ENCODE measurements around the gene PDE8A. TPM values are rescaled to one million over a fixed set of nuclear protein-coding genes. Genes with fewer than 3 reads are reported as not detected.

Gene PDE8A
- total RNA-seq, 1 donor from 2014 or later, result 49.6 TPM

DNA sequence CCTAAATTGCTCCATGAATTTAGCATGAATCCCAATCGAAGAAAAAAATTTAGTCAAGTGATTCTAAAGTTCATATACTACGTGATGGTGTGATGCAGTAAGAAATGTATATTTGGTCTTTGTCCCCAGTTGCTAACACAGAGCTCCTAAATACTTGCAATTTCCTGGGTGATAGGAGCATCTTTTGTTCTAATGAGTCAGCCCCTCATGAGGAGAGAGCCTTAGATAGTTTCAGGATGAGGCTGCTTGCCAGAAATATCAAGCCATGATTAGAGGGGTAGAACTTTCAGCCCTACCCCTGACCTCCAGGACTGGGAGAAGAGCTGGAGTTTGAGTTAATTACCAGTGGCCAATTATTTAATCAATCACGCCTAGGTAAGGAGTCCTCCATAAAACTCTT lies 170.2 kb downstream of the PDE8A start:
- Histone ChIP-seq H3K4me1 (ENCODE audit: control insufficient read depth in 3 of 3, insufficient read depth in 3 of 3, low read length in 3 of 3) (peaks cover 0 to 2% (median 0%) of the 10 kb centered on the region in 3 donors), H3K36me3 (ENCODE audit: control insufficient read depth in 3 of 3, insufficient read depth in 3 of 3, low read length in 3 of 3) (no peaks in the 10 kb centered on the region), H3K9ac (ENCODE audit: low read depth in 1 of 3, low read length in 3 of 3) (no peak overlapping the region), H3K9me3 (ENCODE audit: control insufficient read depth in 3 of 3, low read length in 3 of 3) (no peaks in the 10 kb centered on the region), H3K4me3 (ENCODE audit: low read length in 3 of 3) (no peak overlapping the region), H3K27ac (ENCODE audit: low read depth, low read length) (no peak overlapping the region), H3K27me3 (ENCODE audit: control insufficient read depth in 3 of 3, insufficient read depth in 3 of 3, low read length in 3 of 3) (no peaks in the 10 kb centered on the region)

DNA sequence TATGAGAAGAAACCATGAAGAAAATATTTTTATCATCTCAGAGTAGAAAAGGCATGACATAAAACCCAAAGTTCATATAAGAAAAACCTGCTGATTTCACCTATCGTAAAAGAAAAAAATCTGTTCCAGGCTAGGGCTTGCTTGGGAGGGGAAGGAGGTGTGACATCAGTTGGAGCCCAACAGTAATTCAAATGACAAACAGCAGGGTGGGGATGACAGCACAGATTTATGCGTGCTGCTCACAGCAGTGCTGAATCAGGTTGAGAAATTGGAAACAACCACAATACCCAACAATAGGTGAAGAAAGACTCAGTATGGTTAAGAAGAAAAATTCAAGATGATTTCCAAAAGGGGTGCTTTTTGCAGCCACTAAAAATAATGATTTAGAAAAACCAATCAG lies 172.4 kb downstream of the PDE8A start:
- Histone ChIP-seq H3K4me3 (ENCODE audit: low read length in 3 of 3) (no peak overlapping the region), H3K9ac (ENCODE audit: low read depth in 1 of 3, low read length in 3 of 3) (no peak overlapping the region), H3K9me3 (ENCODE audit: control insufficient read depth in 3 of 3, low read length in 3 of 3) (no peaks in the 10 kb centered on the region), H3K36me3 (ENCODE audit: control insufficient read depth in 3 of 3, insufficient read depth in 3 of 3, low read length in 3 of 3) (no peaks in the 10 kb centered on the region), H3K4me1 (ENCODE audit: control insufficient read depth in 3 of 3, insufficient read depth in 3 of 3, low read length in 3 of 3) (peaks cover 0 to 2% (median 0%) of the 10 kb centered on the region in 3 donors), H3K27ac (ENCODE audit: low read depth, low read length) (no peak overlapping the region), H3K27me3 (ENCODE audit: control insufficient read depth in 3 of 3, insufficient read depth in 3 of 3, low read length in 3 of 3) (no peaks in the 10 kb centered on the region)

DNA sequence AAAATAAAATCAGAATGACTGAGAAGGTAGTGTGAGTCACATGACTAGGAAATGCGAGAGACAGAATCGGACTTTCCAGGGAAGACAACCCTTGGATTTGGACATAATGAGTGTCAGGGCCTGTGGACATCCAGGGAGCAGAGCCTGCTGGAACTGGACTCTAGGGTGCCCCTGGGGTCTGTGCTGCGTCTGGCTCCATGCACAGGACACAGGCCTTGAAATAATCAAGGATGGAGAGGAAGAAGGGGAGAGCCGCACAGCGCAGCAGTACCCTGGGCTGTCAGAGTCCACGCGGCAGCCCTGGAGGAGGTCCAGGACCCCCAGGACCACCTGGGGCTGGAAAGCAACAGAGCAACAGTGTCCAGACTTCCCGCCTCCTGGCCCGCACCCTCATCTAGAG lies 173.7 kb downstream of the PDE8A start:
- Histone ChIP-seq H3K27me3 (ENCODE audit: control insufficient read depth in 3 of 3, insufficient read depth in 3 of 3, low read length in 3 of 3) (no peaks in the 10 kb centered on the region), H3K4me3 (ENCODE audit: low read length in 3 of 3) (no peak overlapping the region), H3K36me3 (ENCODE audit: control insufficient read depth in 3 of 3, insufficient read depth in 3 of 3, low read length in 3 of 3) (no peaks in the 10 kb centered on the region), H3K27ac (ENCODE audit: low read depth, low read length) (no peak overlapping the region), H3K9ac (ENCODE audit: low read depth in 1 of 3, low read length in 3 of 3) (no peak overlapping the region), H3K9me3 (ENCODE audit: control insufficient read depth in 3 of 3, low read length in 3 of 3) (no peaks in the 10 kb centered on the region), H3K4me1 (ENCODE audit: control insufficient read depth in 3 of 3, insufficient read depth in 3 of 3, low read length in 3 of 3) (peaks cover 0 to 2% (median 0%) of the 10 kb centered on the region in 3 donors)

DNA sequence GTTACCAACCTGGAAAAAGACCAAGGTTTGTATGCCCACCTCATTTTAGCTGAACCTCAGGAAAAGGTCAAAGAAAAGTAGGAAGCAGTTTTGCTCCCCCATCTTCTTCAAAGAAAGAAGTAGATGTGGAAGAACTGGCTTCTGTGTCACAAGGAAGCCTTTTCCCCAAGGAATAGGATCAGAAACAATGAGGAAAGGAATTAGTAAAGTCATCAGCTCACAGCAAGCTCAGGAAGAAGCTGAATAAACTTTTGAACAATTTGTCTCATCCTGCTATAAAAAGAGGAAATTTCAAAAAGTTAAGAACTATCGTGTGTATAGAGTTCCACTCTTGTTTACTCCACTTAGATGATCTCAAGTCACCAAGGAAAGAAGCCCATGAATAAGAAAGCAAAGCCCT lies 174.2 kb downstream of the PDE8A start:
- Histone ChIP-seq H3K9me3 (ENCODE audit: control insufficient read depth in 3 of 3, low read length in 3 of 3) (no peaks in the 10 kb centered on the region), H3K27ac (ENCODE audit: low read depth, low read length) (no peak overlapping the region), H3K4me3 (ENCODE audit: low read length in 3 of 3) (no peak overlapping the region)

DNA sequence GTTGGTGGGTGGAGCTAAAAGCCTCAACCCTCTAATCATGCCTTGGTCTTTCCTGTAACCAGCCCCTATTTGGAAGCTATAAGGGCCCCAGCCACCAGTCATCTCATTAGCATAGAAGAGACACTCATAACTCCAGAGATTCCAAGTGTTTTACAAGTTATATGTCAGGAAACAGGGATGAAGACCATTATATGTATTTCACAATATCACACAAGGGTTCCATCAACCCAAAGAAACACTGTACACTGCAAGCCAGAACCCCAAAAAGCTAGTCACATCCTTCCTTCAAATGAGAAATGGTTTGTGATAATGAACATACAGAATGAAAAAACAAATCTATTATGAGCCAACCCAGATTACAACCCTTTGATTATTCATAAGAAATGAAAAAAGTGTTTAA lies 175.7 kb downstream of the PDE8A start:
- no peak overlapping the region for H3K4me3 ChIP-seq (ENCODE audit: low read length in 3 of 3)
- H3K36me3 ChIP-seq (ENCODE audit: control insufficient read depth in 3 of 3, insufficient read depth in 3 of 3, low read length in 3 of 3), result no peaks in the 10 kb centered on the region
- no peaks in the 10 kb centered on the region for H3K9me3 ChIP-seq (ENCODE audit: control insufficient read depth in 3 of 3, low read length in 3 of 3)
- H3K27me3 ChIP-seq (ENCODE audit: control insufficient read depth in 3 of 3, insufficient read depth in 3 of 3, low read length in 3 of 3), result no peaks in the 10 kb centered on the region
- no peak overlapping the region for H3K27ac ChIP-seq (ENCODE audit: low read depth, low read length)
- no peak overlapping the region for H3K9ac ChIP-seq (ENCODE audit: low read depth in 1 of 3, low read length in 3 of 3)
- H3K4me1 ChIP-seq (ENCODE audit: control insufficient read depth in 3 of 3, insufficient read depth in 3 of 3, low read length in 3 of 3), result peaks cover 0 to 2% (median 0%) of the 10 kb centered on the region in 3 donors

More for the DNA sequence above, 174.2 kb downstream of the PDE8A start:
- Histone ChIP-seq H3K27me3 (ENCODE audit: control insufficient read depth in 3 of 3, insufficient read depth in 3 of 3, low read length in 3 of 3) (no peaks in the 10 kb centered on the region), H3K9ac (ENCODE audit: low read depth in 1 of 3, low read length in 3 of 3) (no peak overlapping the region), H3K4me1 (ENCODE audit: control insufficient read depth in 3 of 3, insufficient read depth in 3 of 3, low read length in 3 of 3) (peaks cover 0 to 2% (median 0%) of the 10 kb centered on the region in 3 donors), H3K36me3 (ENCODE audit: control insufficient read depth in 3 of 3, insufficient read depth in 3 of 3, low read length in 3 of 3) (no peaks in the 10 kb centered on the region)

DNA sequence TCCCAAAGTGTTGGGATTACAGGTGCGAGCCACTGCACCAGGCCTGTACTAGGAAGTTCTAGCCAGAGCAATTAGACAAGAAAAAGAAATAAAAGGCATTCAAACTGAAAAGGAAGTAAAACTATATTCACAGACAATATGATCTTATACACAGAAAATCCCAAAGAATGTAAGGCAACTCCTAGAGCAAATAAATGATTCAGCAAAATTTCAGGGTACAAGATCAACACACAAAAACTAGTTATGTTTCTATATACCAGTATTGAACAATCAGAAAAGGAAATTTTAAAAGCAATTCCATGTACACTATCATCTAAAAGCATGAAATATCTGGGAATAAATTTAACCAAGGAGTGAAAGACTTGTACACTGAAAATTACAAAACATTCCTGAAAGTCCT lies 180.6 kb downstream of the PDE8A start:
- Histone ChIP-seq H3K9ac (ENCODE audit: low read depth in 1 of 3, low read length in 3 of 3) (no peak overlapping the region), H3K4me1 (ENCODE audit: control insufficient read depth in 3 of 3, insufficient read depth in 3 of 3, low read length in 3 of 3) (no peaks in the 10 kb centered on the region), H3K4me3 (ENCODE audit: low read length in 3 of 3) (no peak overlapping the region), H3K9me3 (ENCODE audit: control insufficient read depth in 3 of 3, low read length in 3 of 3) (peaks cover 0 to 2% (median 0%) of the 10 kb centered on the region in 3 donors), H3K27me3 (ENCODE audit: control insufficient read depth in 3 of 3, insufficient read depth in 3 of 3, low read length in 3 of 3) (no peaks in the 10 kb centered on the region), H3K36me3 (ENCODE audit: control insufficient read depth in 3 of 3, insufficient read depth in 3 of 3, low read length in 3 of 3) (no peaks in the 10 kb centered on the region), H3K27ac (ENCODE audit: low read depth, low read length) (no peak overlapping the region)

DNA sequence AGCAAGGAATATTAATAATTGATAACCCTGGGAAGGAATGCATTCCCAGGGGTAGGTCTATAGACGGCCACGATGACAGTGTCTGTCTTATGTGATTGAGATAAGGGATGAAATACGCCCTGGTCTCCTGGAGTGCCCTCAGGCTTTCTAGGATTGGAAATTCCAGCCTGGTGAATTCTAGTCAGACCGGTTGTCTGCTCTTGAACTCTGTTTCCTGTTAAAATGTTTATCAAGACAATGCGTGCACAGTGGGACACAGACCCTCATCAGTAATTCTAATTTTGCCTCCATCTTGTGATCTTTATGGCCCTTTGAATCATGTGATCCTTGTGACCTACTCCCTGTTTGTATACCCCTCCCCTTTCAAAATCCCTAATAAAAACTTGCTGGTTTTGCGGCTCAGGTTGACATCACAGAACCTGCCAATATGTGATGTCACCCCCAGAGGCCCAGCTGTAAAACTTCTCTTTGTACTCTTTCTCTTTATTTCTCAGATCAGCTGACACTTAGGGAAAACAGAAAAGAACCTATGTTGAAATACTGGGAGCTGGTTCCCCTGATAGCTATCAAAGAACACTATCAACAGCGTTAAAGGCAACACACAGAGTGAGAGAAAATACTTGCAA lies 183.3 kb downstream of the PDE8A start:
- Histone ChIP-seq H3K27me3 (ENCODE audit: control insufficient read depth in 3 of 3, insufficient read depth in 3 of 3, low read length in 3 of 3) (peaks cover 0 to 5% (median 0%) of the 10 kb centered on the region in 3 donors), H3K9ac (ENCODE audit: low read depth in 1 of 3, low read length in 3 of 3) (no peak overlapping the region), H3K4me1 (ENCODE audit: control insufficient read depth in 3 of 3, insufficient read depth in 3 of 3, low read length in 3 of 3) (no peaks in the 10 kb centered on the region), H3K27ac (ENCODE audit: low read depth, low read length) (no peak overlapping the region), H3K36me3 (ENCODE audit: control insufficient read depth in 3 of 3, insufficient read depth in 3 of 3, low read length in 3 of 3) (no peaks in the 10 kb centered on the region), H3K9me3 (ENCODE audit: control insufficient read depth in 3 of 3, low read length in 3 of 3) (peaks cover 0 to 2% (median 0%) of the 10 kb centered on the region in 3 donors), H3K4me3 (ENCODE audit: low read length in 3 of 3) (no peak overlapping the region)

DNA sequence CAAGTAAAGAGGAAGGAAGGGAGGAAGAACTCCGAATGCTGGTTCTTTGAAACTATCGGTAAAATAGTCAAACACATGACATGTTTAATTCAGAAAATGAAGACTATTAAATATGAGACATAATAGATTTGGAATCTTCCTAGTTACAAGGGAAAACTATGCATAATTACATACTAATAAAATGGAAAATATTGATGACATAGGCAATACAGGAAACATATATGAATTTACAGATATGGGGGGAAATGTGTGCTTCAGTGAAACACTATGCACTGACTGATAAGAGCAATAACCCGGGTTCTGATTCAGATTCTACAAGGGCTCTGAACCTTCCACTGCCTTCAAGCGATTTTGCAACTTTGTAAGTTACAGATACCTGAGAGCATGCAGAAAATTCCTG lies 185.9 kb downstream of the PDE8A start:
- no peak overlapping the region for H3K9ac ChIP-seq (ENCODE audit: low read depth in 1 of 3, low read length in 3 of 3)
- H3K4me1 ChIP-seq (ENCODE audit: control insufficient read depth in 3 of 3, insufficient read depth in 3 of 3, low read length in 3 of 3), result no peaks in the 10 kb centered on the region
- H3K36me3 ChIP-seq (ENCODE audit: control insufficient read depth in 3 of 3, insufficient read depth in 3 of 3, low read length in 3 of 3), result no peaks in the 10 kb centered on the region
- H3K27ac ChIP-seq (ENCODE audit: low read depth, low read length), result no peak overlapping the region
- H3K27me3 ChIP-seq (ENCODE audit: control insufficient read depth in 3 of 3, insufficient read depth in 3 of 3, low read length in 3 of 3), result peaks cover 0 to 5% (median 0%) of the 10 kb centered on the region in 3 donors
- peaks cover 0 to 5% (median 0%) of the 10 kb centered on the region in 3 donors for H3K9me3 ChIP-seq (ENCODE audit: control insufficient read depth in 3 of 3, low read length in 3 of 3)
- no peak overlapping the region for H3K4me3 ChIP-seq (ENCODE audit: low read length in 3 of 3)

DNA sequence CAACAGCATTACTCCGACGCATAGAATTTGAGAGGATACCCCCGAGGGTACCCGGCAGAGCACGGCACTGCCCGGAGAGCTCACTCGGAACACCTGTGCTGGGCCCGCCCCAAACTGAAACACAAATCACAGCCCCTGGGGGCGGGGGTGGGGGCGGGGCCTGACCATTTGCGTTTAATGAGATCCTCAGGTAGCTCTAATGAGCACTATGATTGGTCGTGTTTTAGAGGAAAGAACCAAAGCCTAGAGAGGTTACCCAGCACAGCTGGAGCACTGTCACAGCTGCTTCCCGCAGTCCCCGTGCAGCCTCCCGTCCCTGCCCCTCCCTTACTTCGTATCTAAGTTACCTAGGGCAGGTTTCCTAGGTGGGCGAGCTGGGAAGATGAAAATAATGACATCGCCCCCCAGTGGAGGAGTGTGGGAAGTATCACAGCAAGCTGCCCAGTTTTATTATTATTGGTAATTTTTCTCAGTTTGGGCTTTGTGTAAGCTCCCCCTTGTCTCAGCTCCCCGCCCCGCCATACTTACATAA lies 187.1 kb downstream of the PDE8A start:
- Histone ChIP-seq H3K27ac (ENCODE audit: low read depth, low read length) (no peak overlapping the region), H3K9me3 (ENCODE audit: control insufficient read depth in 3 of 3, low read length in 3 of 3) (peaks cover 0 to 4% (median 0%) of the 10 kb centered on the region in 3 donors), H3K4me3 (ENCODE audit: low read length in 3 of 3) (no peak overlapping the region), H3K9ac (ENCODE audit: low read depth in 1 of 3, low read length in 3 of 3) (no peak overlapping the region), H3K36me3 (ENCODE audit: control insufficient read depth in 3 of 3, insufficient read depth in 3 of 3, low read length in 3 of 3) (no peaks in the 10 kb centered on the region), H3K4me1 (ENCODE audit: control insufficient read depth in 3 of 3, insufficient read depth in 3 of 3, low read length in 3 of 3) (no peaks in the 10 kb centered on the region), H3K27me3 (ENCODE audit: control insufficient read depth in 3 of 3, insufficient read depth in 3 of 3, low read length in 3 of 3) (peaks cover 0 to 5% (median 0%) of the 10 kb centered on the region in 3 donors)

DNA sequence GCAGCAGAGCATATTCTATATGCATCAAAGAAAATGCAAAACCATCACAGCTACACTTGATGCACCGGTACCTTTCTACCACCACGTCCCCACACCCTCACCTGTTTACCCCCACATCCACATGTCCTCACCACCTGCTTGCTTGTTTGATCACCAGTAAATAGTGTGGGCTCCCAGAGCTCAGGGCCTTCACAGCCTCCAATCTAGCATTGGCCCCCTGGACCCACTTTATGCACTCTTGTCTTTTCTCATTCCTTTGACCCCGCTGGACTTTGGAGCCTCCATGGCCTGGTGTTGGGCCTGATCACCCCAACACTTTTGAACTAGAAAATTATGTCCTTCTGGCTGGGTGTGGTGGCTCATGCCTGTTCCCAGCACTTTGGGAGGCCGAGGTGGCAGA lies 190.1 kb downstream of the PDE8A start:
- Histone ChIP-seq H3K27ac (ENCODE audit: low read depth, low read length) (no peak overlapping the region), H3K4me1 (ENCODE audit: control insufficient read depth in 3 of 3, insufficient read depth in 3 of 3, low read length in 3 of 3) (peaks cover 0 to under 1% (median under 1%) of the 10 kb centered on the region in 3 donors), H3K27me3 (ENCODE audit: control insufficient read depth in 3 of 3, insufficient read depth in 3 of 3, low read length in 3 of 3) (peaks cover 0 to 5% (median 0%) of the 10 kb centered on the region in 3 donors), H3K36me3 (ENCODE audit: control insufficient read depth in 3 of 3, insufficient read depth in 3 of 3, low read length in 3 of 3) (no peaks in the 10 kb centered on the region), H3K4me3 (ENCODE audit: low read length in 3 of 3) (no peak overlapping the region), H3K9ac (ENCODE audit: low read depth in 1 of 3, low read length in 3 of 3) (no peak overlapping the region), H3K9me3 (ENCODE audit: control insufficient read depth in 3 of 3, low read length in 3 of 3) (peaks cover 0 to 2% (median 0%) of the 10 kb centered on the region in 3 donors)

All from skeletal muscle tissue (tissue), 4 donors.